K562 (cell line): ENCODE results near the gene LRRC75A. TPM values are rescaled to one million over a fixed set of nuclear protein-coding genes. Genes with fewer than 3 reads are reported as not detected.

ENCODE experiments used
- ATAC-seq: fragments of 200-7000 bp; cut with Tn5 transposase; 3 replicates; pipeline ENCODE4 v1.9.1; 2020; ENCODE audit warnings: moderate library complexity
- BruUV-seq: library from RNA; stranded (reverse); fragments of 400-500 nt; replicated peaks from 2 replicates; lab custom pipeline; 2021; lab: Mats Ljungman, UMichigan
- CTCF ChIA-PET: fragments of 300-600 bp; formaldehyde crosslinking; extraction: SDS; loops from one replicate; lab custom pipeline; 2021; ENCODE audit warnings: low intra/inter-chr PET ratio; lab: Yijun Ruan, JAX
- POLR2A ChIA-PET: fragments of 300-600, 350-650 bp; sonication (Branson Sonifier 250); formaldehyde crosslinking; extraction: SDS; loops from one replicate; lab custom pipeline; 2021; ENCODE audit warnings: antibody characterized with exemption, inconsistent platforms; lab: Yijun Ruan, JAX
- DNase-seq, 4 experiments: peaks; one replicate each; pipeline versions ENCODE4 v3.0.0 to v3.0.0-alpha.2; 2011 to 2018; ENCODE audit warnings: low spot score in 3 of 4, mixed read lengths in 3 of 4; ENCODE audit errors: extremely low read depth in 1 of 4
- FAIRE-seq: peaks from 2 replicates; lab custom pipeline; 2011; peaks lifted over from hg19 to GRCh38; lab: Jason Lieb, UNC
- H2AFZ ChIP-seq: 2 replicates; pipeline ENCODE4 v1.6.0; 2011; ENCODE audit warnings: low read depth, low read length, control low read depth, inconsistent platforms
- H3K27ac ChIP-seq: fragments of 200-600 bp; 3 replicates; pipeline ENCODE4 v1.8.0; 2011; ENCODE audit warnings: low read depth, mild to moderate bottlenecking, control low read depth, inconsistent platforms, low read length, moderate library complexity, mixed read lengths; ENCODE audit errors: extremely low read depth
- H3K27me3 ChIP-seq, 2 experiments: fragments of 300-600 bp in 1 of 2; 2 replicates in 1 of 2; 3 replicates in 1 of 2; pipeline versions ENCODE4 v1.6.0 to v1.8.0; 2011; ENCODE audit warnings: inconsistent platforms in 2 of 2, low read length in 2 of 2, mild to moderate bottlenecking in 1 of 2, mixed read lengths in 1 of 2, moderate library complexity in 1 of 2; ENCODE audit not compliant: control insufficient read depth in 2 of 2, insufficient read depth in 2 of 2
- H3K36me3 ChIP-seq: fragments of 300-600 bp; 3 replicates; pipeline ENCODE4 v1.8.0; 2011; ENCODE audit warnings: mild to moderate bottlenecking, low read length, inconsistent platforms; ENCODE audit not compliant: control insufficient read depth, insufficient read depth
- H3K4me1 ChIP-seq, 2 experiments: fragments of 200-600 bp in 1 of 2; replicated peaks in 1 of 2; 2 replicates in 1 of 2; 3 replicates in 1 of 2; pipeline versions ENCODE4 v1.5.1 to v1.8.0; 2011; ENCODE audit warnings: inconsistent platforms in 2 of 2, low read length in 2 of 2, mild to moderate bottlenecking in 1 of 2, mixed read lengths in 1 of 2, moderate library complexity in 1 of 2; ENCODE audit not compliant: control insufficient read depth in 2 of 2, insufficient read depth in 2 of 2
- H3K4me2 ChIP-seq: 2 replicates; pipeline ENCODE4 v1.6.1; 2011; ENCODE audit warnings: low read length, control low read depth, inconsistent platforms, mixed read lengths; ENCODE audit not compliant: insufficient read depth
- H3K4me3 ChIP-seq: fragments of 200-600 bp; sonication (generic), shearing (Covaris generic); 2 replicates; pipeline ENCODE4 v1.5.1; 2016; ENCODE audit warnings: control low read depth, inconsistent platforms
- H3K79me2 ChIP-seq: fragments of 200-600 bp; 3 replicates; pipeline ENCODE4 v1.8.0; 2011; ENCODE audit warnings: low read length, inconsistent platforms; ENCODE audit not compliant: control insufficient read depth, insufficient read depth
- H3K9ac ChIP-seq, 2 experiments: 2 replicates each; pipeline versions ENCODE4 v1.6.0 to v1.6.1; 2011; ENCODE audit warnings: low read depth in 2 of 2, low read length in 2 of 2, control low read depth in 1 of 2, inconsistent platforms in 1 of 2, mild to moderate bottlenecking in 1 of 2, mixed read lengths in 1 of 2; ENCODE audit not compliant: insufficient read depth in 1 of 2
- H3K9me1 ChIP-seq: one replicate; pipeline ENCODE4 v1.6.0; 2011; ENCODE audit warnings: inconsistent platforms, mild to moderate bottlenecking, low read length, moderate library complexity; ENCODE audit not compliant: control insufficient read depth, insufficient read depth
- H3K9me3 ChIP-seq: replicated peaks from 2 replicates; pipeline ENCODE4 v1.5.1; 2011; ENCODE audit warnings: low read depth, low read length, inconsistent platforms; ENCODE audit not compliant: control insufficient read depth, insufficient read depth
- H4K20me1 ChIP-seq: replicated peaks from 2 replicates; pipeline ENCODE4 v1.6.1; 2011; ENCODE audit warnings: low read length, inconsistent platforms, mixed read lengths; ENCODE audit not compliant: control insufficient read depth, insufficient read depth
- BDP1 ChIP-seq: IDR thresholded peaks from 3 replicates; pipeline ENCODE4 v1.6.1; 2011; ENCODE audit not compliant: insufficient read length, insufficient read depth
- CTBP1 ChIP-seq: fragments of 450-650 bp; IDR thresholded peaks from 2 replicates; pipeline ENCODE4 v1.6.1; 2016; ENCODE audit warnings: borderline replicate concordance
- EP400 ChIP-seq: fragments of 450-650 bp; IDR thresholded peaks from 2 replicates; pipeline ENCODE4 v1.6.1; 2017; ENCODE audit warnings: antibody characterized with exemption, mild to moderate bottlenecking, moderate library complexity
- ESRRB ChIP-seq: fragments of 250-450 bp; sonication (Bioruptor Pico); IDR thresholded peaks from 2 replicates; pipeline ENCODE4 v1.5.0; 2020; ENCODE audit warnings: mild to moderate bottlenecking, moderate library complexity, borderline replicate concordance
- FUS ChIP-seq: fragments of 200-400 bp; formaldehyde crosslinking; optimal IDR thresholded peaks from 2 replicates; pipeline ENCODE3; 2017; ENCODE audit warnings: low read depth, low read length
- MTA3 ChIP-seq: fragments of 450-650 bp; formaldehyde crosslinking; IDR thresholded peaks from 2 replicates; pipeline ENCODE4 v1.6.1; 2017; ENCODE audit warnings: mild to moderate bottlenecking, borderline replicate concordance
- NR2F6 ChIP-seq: fragments of 450-650 bp; formaldehyde crosslinking; IDR thresholded peaks from 2 replicates; pipeline ENCODE4 v1.4.0; 2020; ENCODE audit warnings: mild to moderate bottlenecking
- ZNF12 ChIP-seq: sonication (generic); formaldehyde crosslinking; IDR thresholded peaks from 2 replicates; pipeline ENCODE4 v1.4.0; 2020; ENCODE audit warnings: mild to moderate bottlenecking, missing genetic modification reagents
- WGBS: fragments of 100-300 bp; shearing (Covaris generic); methylation state at CpG from one replicate; pipeline ENCODE4 v1.1.6; 2016; ENCODE audit warnings: low coverage, mixed read lengths; ENCODE audit not compliant: insufficient coverage; ENCODE audit errors: missing lambda C conversion rate; 5-methylcytosine and 5-hydroxymethylcytosine counted together
- in situ Hi-C: fragments of 300-500 bp; cut with MboI; formaldehyde crosslinking; loops from 4 replicates; pipeline ENCODE4 v1.15.0; 2018; ENCODE audit warnings: inconsistent platforms, mixed read lengths
- intact Hi-C: fragments of 100-400 bp; cut with micrococcal nuclease; formaldehyde crosslinking; loops from 2 replicates; pipeline ENCODE4 v1.14.2; 2022
- polyA plus RNA-seq, 8 experiments: library from polyadenylated mRNA; depleted of rRNA in 4 of 8; stranded (reverse) in 5 of 8; unstranded in 3 of 8; fragments of >200 nt; fragmentation: Nextera tagmentation in 2 of 8; fragmentation: Illumina TruSeq in 1 of 8; extraction: Ambion mirVana in 2 of 8; extraction: Trizol in 1 of 8; gene quantifications; 2 replicates each; pipeline versions ENCODE4 v1.2.1 to v1.2.3, GENCODE V29; 2011 to 2014; ENCODE audit warnings: inconsistent platforms in 1 of 8, missing spikeins in 1 of 8
- total RNA-seq, 7 experiments: library from RNA; depleted of rRNA in 6 of 7; stranded (reverse); fragments of >200 nt in 6 of 7; fragmentation: Illumina TruSeq in 2 of 7; extraction: Trizol in 2 of 7; gene quantifications; 2 replicates each; pipeline versions ENCODE4 v1.2.1 to v1.2.3, GENCODE V29; 2011 to 2021; ENCODE audit warnings: low replicate concordance in 1 of 7
- TF ChIP-seq, protein P1 (sequence below): fragments of 250-450 bp; sonication (Bioruptor Pico); IDR thresholded peaks from 2 replicates; pipeline ENCODE4 v1.5.0; 2021; ENCODE audit warnings: mild to moderate bottlenecking, moderate library complexity
- TF ChIP-seq, protein P2 (sequence below): sonication (generic); formaldehyde crosslinking; IDR thresholded peaks from 2 replicates; pipeline ENCODE4 v1.9.0; 2022; ENCODE audit warnings: mild to moderate bottlenecking, missing genetic modification reagents
- TF ChIP-seq, protein P3 (sequence below): fragments of 250-450 bp; sonication (Bioruptor Pico); IDR thresholded peaks from 2 replicates; pipeline ENCODE4 v1.9.0; 2021; ENCODE audit warnings: mild to moderate bottlenecking, inconsistent platforms
- TF ChIP-seq, protein P4 (sequence below): IDR thresholded peaks from 2 replicates; pipeline ENCODE4 v1.6.1; 2011; ENCODE audit not compliant: insufficient read length; ENCODE audit errors: extremely low read depth

The LRRC75A gene
- total and polyA plus RNA-seq, 9 of the 15 experiments (the other 6 are each of a cell fraction or from before 2014, with no cell fraction given), result 0.04 to 0.34 (median 0.08) TPM; not detected in 5

DNA sequence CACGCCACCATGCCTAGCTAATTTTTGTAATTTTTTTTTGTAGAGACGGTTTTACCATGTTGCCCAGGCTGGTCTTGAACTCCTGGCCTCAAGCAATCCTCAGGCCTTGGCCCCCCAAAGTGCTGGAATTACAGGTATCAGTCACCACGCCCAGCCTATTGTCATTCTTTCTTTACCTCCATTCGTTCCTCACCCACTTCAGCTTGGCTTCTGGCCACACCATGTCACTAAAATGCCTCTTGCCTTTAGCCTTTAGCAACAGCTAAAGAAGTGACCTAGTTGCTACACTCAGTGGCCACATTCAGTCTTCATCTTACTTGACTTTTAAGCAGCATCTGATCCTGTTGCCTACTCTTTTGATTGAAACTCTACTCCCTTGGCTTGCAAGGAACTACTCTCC is 3.6 kb upstream of the LRRC75A start (continued):
- TF ChIP-seq, protein P1, sequence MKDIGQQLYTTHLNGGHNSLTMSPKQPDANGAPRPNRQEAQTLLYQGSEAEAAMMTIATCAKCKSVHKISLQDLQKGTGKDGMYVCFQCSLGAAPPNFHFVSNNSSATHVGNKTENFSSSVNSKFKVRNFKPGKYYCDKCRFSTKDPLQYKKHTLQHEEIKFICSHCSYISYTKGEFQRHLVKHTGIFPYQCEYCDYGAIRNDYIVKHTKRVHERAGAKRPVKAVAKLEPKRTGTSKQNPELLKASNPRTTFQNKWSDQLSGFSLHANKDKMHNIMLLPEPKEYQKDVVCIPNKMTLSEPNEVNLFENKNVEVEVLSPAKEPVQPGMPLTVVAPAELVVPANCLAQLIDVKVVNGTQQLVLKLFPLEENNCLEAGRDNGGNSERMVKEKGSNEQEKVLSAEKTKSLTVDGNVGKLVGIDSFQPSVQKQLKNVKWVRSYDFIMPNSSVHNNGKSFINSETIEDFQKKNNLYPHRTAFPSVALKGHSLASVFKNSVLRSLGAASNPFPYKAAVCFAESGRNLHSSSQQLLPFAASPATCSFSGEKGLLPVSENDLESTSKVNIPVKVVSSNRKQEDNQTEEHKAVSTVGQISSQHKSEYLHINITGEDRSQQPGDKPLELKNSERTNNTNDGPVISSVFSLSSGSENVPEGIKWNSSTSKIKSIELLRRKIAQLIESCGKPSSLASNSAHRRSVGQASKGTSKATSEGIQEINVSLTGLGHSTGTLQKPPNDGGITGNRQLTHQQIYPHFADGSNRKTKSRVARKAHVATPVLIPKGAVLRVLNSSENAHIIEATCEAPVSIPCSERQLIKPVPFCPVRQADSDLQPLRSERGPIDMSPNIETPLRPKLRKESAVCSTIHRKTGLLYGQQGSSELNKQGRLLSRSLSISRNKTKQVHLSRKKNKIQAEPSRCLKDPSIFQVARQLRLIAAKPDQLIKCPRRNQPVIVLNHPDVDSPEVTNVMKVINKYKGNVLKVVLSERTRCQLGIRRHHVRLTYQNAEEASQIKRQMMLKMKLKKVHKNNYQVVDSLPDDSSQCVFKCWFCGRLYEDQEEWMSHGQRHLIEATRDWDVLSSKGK, result no peak
- TF ChIP-seq, protein P2, sequence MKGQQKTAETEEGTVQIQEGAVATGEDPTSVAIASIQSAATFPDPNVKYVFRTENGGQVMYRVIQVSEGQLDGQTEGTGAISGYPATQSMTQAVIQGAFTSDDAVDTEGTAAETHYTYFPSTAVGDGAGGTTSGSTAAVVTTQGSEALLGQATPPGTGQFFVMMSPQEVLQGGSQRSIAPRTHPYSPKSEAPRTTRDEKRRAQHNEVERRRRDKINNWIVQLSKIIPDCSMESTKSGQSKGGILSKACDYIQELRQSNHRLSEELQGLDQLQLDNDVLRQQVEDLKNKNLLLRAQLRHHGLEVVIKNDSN, result no peak
- TF ChIP-seq BDP1, result no peak

DNA sequence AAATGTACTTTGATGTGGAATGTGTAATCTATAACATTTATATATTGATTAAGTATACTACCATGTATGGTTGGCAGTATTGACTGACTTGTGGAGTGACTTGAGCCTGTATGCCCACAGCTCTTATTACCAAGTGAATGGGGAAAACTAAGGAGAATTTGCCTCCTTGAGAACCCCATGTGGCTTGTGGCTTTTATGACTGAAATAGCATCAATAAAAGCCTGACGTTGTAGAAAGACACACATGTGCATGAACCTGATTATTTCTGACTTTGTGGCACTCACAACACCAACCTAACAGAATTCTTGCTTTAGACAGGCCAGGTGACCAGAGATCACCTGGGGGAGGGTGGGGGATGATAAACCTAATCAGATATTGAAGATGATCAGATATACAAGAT is 2.1 kb upstream of the LRRC75A start:
- no peak overlapping the region for H3K27ac ChIP-seq
- no peaks in the 10 kb centered on the region for H3K9me3 ChIP-seq
- peaks cover 6 to 20% of the 10 kb centered on the region in 2 experiments; a peak in 4 of 5 replicates for H3K4me1 ChIP-seq
- H3K79me2 ChIP-seq, result no peaks in the 10 kb centered on the region
- peaks cover 20 to 50% of the 10 kb centered on the region in 2 experiments for H3K27me3 ChIP-seq
- H3K4me3 ChIP-seq, result no peak overlapping the region
- H2AFZ ChIP-seq, result no peak overlapping the region
- no peaks in the 10 kb centered on the region for H3K36me3 ChIP-seq
- intact Hi-C loops (no loop called here), in situ Hi-C loops (no loop called here)
- 0% methylated on average over 1 of the region's 1 CpG for WGBS
- ChIA-PET POLR2A (interaction anchor here (0.8 kb wide), 1 partner anchor 17 kb away, joined by 3 read pairs; no protein-coding TSS in a partner anchor), CTCF (no interaction called here)
- H4K20me1 ChIP-seq, result no peaks in the 10 kb centered on the region
- H3K9me1 ChIP-seq, result no peaks in the 10 kb centered on the region
- FAIRE-seq (no peak), ATAC-seq (no peak), DNase-seq (no peak)
- BruUV-seq, result no TSS peak
- no peak overlapping the region for H3K9ac ChIP-seq
- no peak overlapping the region for H3K4me2 ChIP-seq
- TF ChIP-seq ZNF12 (CRISPR knock-in tag) (no peak), CTBP1 (no peak), NR2F6 (CRISPR knock-in tag) (no peak), MTA3 (no peak), ESRRB (CRISPR knock-in tag) (no peak), EP400 (no peak), FUS (no peak)
- TF ChIP-seq, protein P3, sequence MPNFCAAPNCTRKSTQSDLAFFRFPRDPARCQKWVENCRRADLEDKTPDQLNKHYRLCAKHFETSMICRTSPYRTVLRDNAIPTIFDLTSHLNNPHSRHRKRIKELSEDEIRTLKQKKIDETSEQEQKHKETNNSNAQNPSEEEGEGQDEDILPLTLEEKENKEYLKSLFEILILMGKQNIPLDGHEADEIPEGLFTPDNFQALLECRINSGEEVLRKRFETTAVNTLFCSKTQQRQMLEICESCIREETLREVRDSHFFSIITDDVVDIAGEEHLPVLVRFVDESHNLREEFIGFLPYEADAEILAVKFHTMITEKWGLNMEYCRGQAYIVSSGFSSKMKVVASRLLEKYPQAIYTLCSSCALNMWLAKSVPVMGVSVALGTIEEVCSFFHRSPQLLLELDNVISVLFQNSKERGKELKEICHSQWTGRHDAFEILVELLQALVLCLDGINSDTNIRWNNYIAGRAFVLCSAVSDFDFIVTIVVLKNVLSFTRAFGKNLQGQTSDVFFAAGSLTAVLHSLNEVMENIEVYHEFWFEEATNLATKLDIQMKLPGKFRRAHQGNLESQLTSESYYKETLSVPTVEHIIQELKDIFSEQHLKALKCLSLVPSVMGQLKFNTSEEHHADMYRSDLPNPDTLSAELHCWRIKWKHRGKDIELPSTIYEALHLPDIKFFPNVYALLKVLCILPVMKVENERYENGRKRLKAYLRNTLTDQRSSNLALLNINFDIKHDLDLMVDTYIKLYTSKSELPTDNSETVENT (CRISPR knock-in tag), result no peak
- TF ChIP-seq, protein P4, sequence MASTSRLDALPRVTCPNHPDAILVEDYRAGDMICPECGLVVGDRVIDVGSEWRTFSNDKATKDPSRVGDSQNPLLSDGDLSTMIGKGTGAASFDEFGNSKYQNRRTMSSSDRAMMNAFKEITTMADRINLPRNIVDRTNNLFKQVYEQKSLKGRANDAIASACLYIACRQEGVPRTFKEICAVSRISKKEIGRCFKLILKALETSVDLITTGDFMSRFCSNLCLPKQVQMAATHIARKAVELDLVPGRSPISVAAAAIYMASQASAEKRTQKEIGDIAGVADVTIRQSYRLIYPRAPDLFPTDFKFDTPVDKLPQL, result no peak
